ENCODE results near the gene CD79B.
"Not testable (repeated sequence)": the region's sequence is repeated elsewhere in the genome, so short reads cannot be mapped to it uniquely, and the experiment has no call there.

- TF ChIP-seq CHD2 (IDR thresholded peaks at IDR 0.05; ENCODE audit: low read depth, low read length); TAF1 (CRISPR knock-in tag; IDR thresholded peaks at IDR 0.05); BHLHE40 (IDR thresholded peaks at IDR 0.05; ENCODE audit: low read length); FOXA1 (IDR thresholded peaks at IDR 0.05); FOXA1 (CRISPR knock-in tag; IDR thresholded peaks at IDR 0.05); KDM5A (IDR thresholded peaks at IDR 0.05; ENCODE audit: borderline replicate concordance, low read length); ARNTL (CRISPR knock-in tag; IDR thresholded peaks at IDR 0.05); ZBTB7A (CRISPR knock-in tag; IDR thresholded peaks at IDR 0.05): not testable (repeated sequence)
These were observed 33.0 kb downstream of the CD79B start for GRCh38 chr17:63898899-63899798.
